GM12878 (cell line): ENCODE data around the gene ISCA2.

ENCODE experiments used
- HDAC6 ChIP-seq: fragments of 200-600 bp; sonication (generic); IDR thresholded peaks from one replicate; pipeline ENCODE4 v1.8.0; 2017; ENCODE audit warnings: antibody characterized with exemption; ENCODE audit not compliant: unreplicated experiment
- JUNB ChIP-seq: IDR thresholded peaks from 2 replicates; pipeline ENCODE4 v1.6.1; 2016; ENCODE audit warnings: antibody characterized with exemption, mild to moderate bottlenecking
- POLR2AphosphoS5 ChIP-seq: IDR thresholded peaks from 2 replicates; pipeline ENCODE4 v1.6.1; 2011; ENCODE audit warnings: mild to moderate bottlenecking, low read length, inconsistent platforms
- TF ChIP-seq, protein P1 (sequence below): IDR thresholded peaks from 2 replicates; pipeline ENCODE4 v1.6.1; 2011; ENCODE audit warnings: mild to moderate bottlenecking, low read depth, low read length, moderate library complexity; ENCODE audit not compliant: insufficient replicate concordance

DNA sequence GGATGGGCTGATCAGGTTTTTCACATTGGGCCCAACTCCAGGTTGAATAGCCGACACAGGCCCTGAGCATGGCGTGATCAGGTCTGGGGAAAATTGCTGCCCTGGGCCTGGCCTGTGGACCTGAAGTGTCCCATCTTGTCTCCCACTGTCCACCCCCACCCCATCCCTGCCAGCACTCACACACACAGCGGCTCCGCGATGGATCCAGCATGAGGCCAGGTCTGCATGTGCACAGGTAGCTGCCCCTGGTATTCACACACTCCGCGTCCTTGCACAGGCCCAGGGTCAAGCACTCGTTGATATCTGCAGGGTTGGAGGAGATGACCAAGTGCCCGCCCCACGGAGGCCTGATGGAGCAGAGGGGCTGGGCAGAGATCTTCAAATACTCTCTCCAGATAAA lies 38.7 kb downstream of the ISCA2 start:
- no peak for TF ChIP-seq HDAC6
- no peak for TF ChIP-seq POLR2AphosphoS5
- no peak for TF ChIP-seq JUNB
- TF ChIP-seq, protein P1, sequence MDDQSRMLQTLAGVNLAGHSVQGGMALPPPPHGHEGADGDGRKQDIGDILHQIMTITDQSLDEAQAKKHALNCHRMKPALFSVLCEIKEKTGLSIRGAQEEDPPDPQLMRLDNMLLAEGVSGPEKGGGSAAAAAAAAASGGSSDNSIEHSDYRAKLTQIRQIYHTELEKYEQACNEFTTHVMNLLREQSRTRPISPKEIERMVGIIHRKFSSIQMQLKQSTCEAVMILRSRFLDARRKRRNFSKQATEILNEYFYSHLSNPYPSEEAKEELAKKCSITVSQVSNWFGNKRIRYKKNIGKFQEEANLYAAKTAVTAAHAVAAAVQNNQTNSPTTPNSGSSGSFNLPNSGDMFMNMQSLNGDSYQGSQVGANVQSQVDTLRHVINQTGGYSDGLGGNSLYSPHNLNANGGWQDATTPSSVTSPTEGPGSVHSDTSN, result no peak
